HK-2 (cell line): ENCODE data around the gene IZUMO1.
"Not testable (repeated sequence)": the region's sequence is repeated elsewhere in the genome, so short reads cannot be mapped to it uniquely, and the experiment has no call there.

Experiments
- DNase-seq: peaks from one replicate; pipeline ENCODE4 v3.0.0-alpha.2; 2018; ENCODE audit not compliant: unreplicated experiment

IZUMO1 gene

GRCh38 chr19:48713041-48713863 lies 33.5 kb downstream of the IZUMO1 start:
- DNase-seq = no peak

- DNase-seq = no peak
These were observed 35.5 kb downstream of the IZUMO1 start for GRCh38 chr19:48711106-48711662.

- no peak for DNase-seq
These were observed 38.2 kb downstream of the IZUMO1 start for GRCh38 chr19:48708471-48708870.

DNA sequence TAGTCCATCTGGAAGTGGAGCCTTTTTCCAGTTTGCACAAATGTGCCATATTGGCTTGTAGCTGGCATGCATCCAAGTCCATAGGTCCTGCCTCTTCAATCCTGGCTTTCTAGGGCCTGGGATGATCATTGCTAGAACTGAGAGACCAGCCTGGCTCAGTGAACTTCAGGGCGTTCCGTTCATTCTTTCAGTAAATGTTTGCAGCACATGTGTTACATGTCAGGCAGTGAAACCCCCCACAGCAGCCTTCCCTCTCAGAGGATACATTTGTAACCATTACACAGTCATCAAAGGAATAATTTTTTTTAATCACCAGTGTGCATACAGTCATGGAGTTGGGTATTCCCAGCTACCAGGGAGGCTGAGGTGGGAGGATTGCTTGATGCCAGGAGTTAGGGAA lies 41.3 kb downstream of the IZUMO1 start:
- DNase-seq = no peak

DNA sequence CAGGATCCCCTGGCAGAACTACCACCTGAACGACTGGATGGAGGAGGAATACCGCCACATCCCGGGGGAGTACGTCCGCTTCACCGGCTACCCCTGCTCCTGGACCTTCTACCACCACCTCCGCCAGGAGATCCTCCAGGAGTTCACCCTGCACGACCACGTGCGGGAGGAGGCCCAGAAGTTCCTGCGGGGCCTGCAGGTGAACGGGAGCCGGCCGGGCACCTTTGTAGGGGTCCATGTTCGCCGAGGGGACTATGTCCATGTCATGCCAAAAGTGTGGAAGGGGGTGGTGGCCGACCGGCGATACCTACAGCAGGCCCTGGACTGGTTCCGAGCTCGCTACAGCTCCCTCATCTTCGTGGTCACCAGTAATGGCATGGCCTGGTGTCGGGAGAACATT lies 43.4 kb downstream of the IZUMO1 start:
- no peak for DNase-seq

- no peak for DNase-seq
These were observed 44.0 kb downstream of the IZUMO1 start for GRCh38 chr19:48702701-48703100.

DNA sequence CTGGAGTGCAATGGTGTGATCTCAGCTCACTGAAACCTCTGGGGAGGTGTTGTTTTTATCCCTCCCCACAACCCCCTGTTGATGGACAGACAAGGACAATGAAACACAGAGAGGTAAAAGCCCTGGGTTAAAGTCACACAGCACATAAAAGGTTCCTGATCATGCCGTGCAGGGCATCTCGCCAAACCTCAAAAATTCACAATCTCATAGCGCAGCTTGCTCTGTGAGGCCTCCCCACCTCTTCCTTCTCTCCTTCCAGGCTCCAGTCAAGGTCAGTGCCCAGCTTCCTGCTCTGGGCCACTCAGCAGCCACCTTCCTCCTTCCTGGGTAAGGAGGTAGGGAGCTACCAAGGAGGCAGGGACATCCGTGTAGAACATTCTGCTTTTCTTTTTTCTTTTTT lies 48.7 kb downstream of the IZUMO1 start:
- peak; percentile 84 for DNase-seq

- no peak for DNase-seq
These were observed 50.2 kb downstream of the IZUMO1 start for GRCh38 chr19:48696353-48697010.

DNA sequence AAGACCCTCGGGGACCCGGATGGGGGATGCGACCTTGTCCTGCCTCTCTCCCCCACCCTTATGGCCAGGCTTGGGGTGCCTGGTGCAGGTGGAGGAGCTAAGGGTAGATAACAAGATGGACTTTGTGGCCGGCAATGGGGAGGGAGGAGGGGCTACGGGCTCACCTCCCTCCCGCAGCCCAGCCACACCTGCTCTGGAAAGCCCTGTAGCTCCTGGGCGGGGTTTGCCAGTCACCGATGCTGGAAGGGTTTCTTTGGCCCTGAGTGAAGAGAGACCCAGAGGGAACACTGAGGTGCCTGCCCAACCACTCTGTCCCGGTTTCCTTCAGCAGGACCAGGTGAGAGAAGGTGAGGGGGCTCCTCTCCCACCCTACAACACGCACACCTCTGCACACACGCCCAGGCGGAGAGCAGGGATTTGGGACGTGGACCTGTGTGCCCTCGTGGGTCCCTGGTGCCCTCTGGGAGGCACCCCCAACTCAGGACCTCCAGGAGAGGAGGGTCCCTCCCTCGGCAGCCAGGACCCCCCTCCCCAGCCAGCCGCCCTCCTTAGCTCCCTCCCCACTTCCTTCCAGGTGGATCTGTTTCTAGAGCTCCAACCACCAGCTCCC lies 50.9 kb downstream of the IZUMO1 start, which contains the start of gene FUT2:
Gene FUT2 (plus strand): TSS at position 229 of the 610 bp plus-strand sequence. CDS start 6,986 bp downstream, outside the sequence.
- no peak for DNase-seq

- DNase-seq = not testable (repeated sequence)
These were observed 53.1 kb downstream of the IZUMO1 start for GRCh38 chr19:48693629-48694028.
